SH-SY5Y (cell line): ENCODE measurements around the gene DYNLRB1.

ENCODE experiments used
- GATA2 ChIP-seq: IDR thresholded peaks from 2 replicates; pipeline ENCODE4 v1.6.1; 2011; ENCODE audit warnings: mild to moderate bottlenecking, low read depth, low read length
- GATA3 ChIP-seq: IDR thresholded peaks from 2 replicates; pipeline ENCODE4 v1.6.1; 2011; ENCODE audit warnings: low read depth, mild to moderate bottlenecking, low read length, moderate library complexity

GRCh38 chr20:34543463-34544056 lies 27.3 kb downstream of the DYNLRB1 start:
- TF ChIP-seq GATA2 (no peak), GATA3 (no peak)
